BE2C (cell line): ENCODE measurements around the gene SAE1.
"Not testable (repeated sequence)": the region's sequence is repeated elsewhere in the genome, so short reads cannot be mapped to it uniquely, and the experiment has no call there.

Source experiments
- DNase-seq: peaks from one replicate; pipeline ENCODE4 v3.0.0-alpha.2; 2020
- H3K27me3 ChIP-seq: fragments of 250-450 bp; sonication (Bioruptor Pico); 2 replicates; pipeline ENCODE4 v1.5.1; 2020; ENCODE audit warnings: mild to moderate bottlenecking
- H3K36me3 ChIP-seq: fragments of 250-450 bp; sonication (Bioruptor Pico); 2 replicates; pipeline ENCODE4 v1.5.1; 2020; ENCODE audit warnings: mild to moderate bottlenecking
- H3K4me1 ChIP-seq: fragments of 250-450 bp; sonication (Bioruptor Pico); 2 replicates; pipeline ENCODE4 v1.5.1; 2020
- H3K4me3 ChIP-seq: 2 replicates; pipeline ENCODE4 v1.5.1; 2011; ENCODE audit warnings: low read depth, low read length
- H3K9me3 ChIP-seq: fragments of 250-450 bp; sonication (Bioruptor Pico); 2 replicates; pipeline ENCODE4 v1.5.1; 2020
- CTCF ChIP-seq: IDR thresholded peaks from 2 replicates; pipeline ENCODE4 v1.5.1; 2012; ENCODE audit warnings: mild to moderate bottlenecking, low read depth, low read length

The SAE1 gene

GRCh38 chr19:47134545-47134944 lies 3.9 kb downstream of the SAE1 start:
- H3K36me3 ChIP-seq, result peaks cover 31% of the 10 kb centered on the region
- no peak overlapping the region for H3K4me3 ChIP-seq

GRCh38 chr19:47135156-47135555 lies 4.5 kb downstream of the SAE1 start:
- no peak for TF ChIP-seq CTCF
- Histone ChIP-seq H3K4me3 (no peak overlapping the region), H3K9me3 (no peaks in the 10 kb centered on the region), H3K27me3 (no peaks in the 10 kb centered on the region), H3K36me3 (peaks cover 31% of the 10 kb centered on the region), H3K4me1 (peaks cover 2% of the 10 kb centered on the region; the same call in 1 of the 2 replicates)
- DNase-seq, result no peak

More at GRCh38 chr19:47134545-47134944, 3.9 kb downstream of the SAE1 start:
- Histone ChIP-seq H3K4me1 (peaks cover 2% of the 10 kb centered on the region; the same call in 1 of the 2 replicates), H3K9me3 (no peaks in the 10 kb centered on the region), H3K27me3 (no peaks in the 10 kb centered on the region)
- no peak for TF ChIP-seq CTCF
- DNase-seq, result no peak

GRCh38 chr19:47141252-47141651 lies 10.6 kb downstream of the SAE1 start:
- not testable (repeated sequence) for H3K9me3 ChIP-seq, H3K4me1 ChIP-seq, H3K4me3 ChIP-seq, DNase-seq, H3K27me3 ChIP-seq
- peaks cover 61% of the 10 kb centered on the region for H3K36me3 ChIP-seq

- Histone ChIP-seq H3K4me3 (no peak overlapping the region), H3K4me1 (no peaks in the 10 kb centered on the region), H3K9me3 (no peaks in the 10 kb centered on the region), H3K27me3 (no peaks in the 10 kb centered on the region), H3K36me3 (peaks cover 66% of the 10 kb centered on the region)
- no peak for DNase-seq
- no peak for TF ChIP-seq CTCF
These were observed 11.1 kb downstream of the SAE1 start for GRCh38 chr19:47141695-47142094.

GRCh38 chr19:47142779-47143178 lies 12.1 kb downstream of the SAE1 start:
- DNase-seq, result no peak
- TF ChIP-seq CTCF, result no peak
- no peaks in the 10 kb centered on the region for H3K4me1 ChIP-seq
- no peak overlapping the region for H3K4me3 ChIP-seq
- peaks cover 74% of the 10 kb centered on the region for H3K36me3 ChIP-seq
- no peaks in the 10 kb centered on the region for H3K27me3 ChIP-seq
- no peaks in the 10 kb centered on the region for H3K9me3 ChIP-seq

GRCh38 chr19:47143322-47144073 lies 12.9 kb downstream of the SAE1 start:
- no peak for TF ChIP-seq CTCF
- H3K4me3 ChIP-seq, result no peak overlapping the region
- H3K36me3 ChIP-seq, result peaks cover 74% of the 10 kb centered on the region
- no peaks in the 10 kb centered on the region for H3K4me1 ChIP-seq
- no peaks in the 10 kb centered on the region for H3K9me3 ChIP-seq
- no peak for DNase-seq
- H3K27me3 ChIP-seq, result no peaks in the 10 kb centered on the region
